HepG2 (cell line): ENCODE measurements around the gene PPP1R1B.

Experiments used
- ATF6 ChIP-seq: sonication (generic); formaldehyde crosslinking; conservative IDR thresholded peaks from 2 replicates; pipeline ENCODE4 v1.4.0; 2020; ENCODE audit warnings: missing genetic modification reagents
- CTCF ChIP-seq: sonication (generic); formaldehyde crosslinking; IDR thresholded peaks from 2 replicates; pipeline ENCODE4 v1.5.0; 2020; ENCODE audit warnings: mild to moderate bottlenecking, missing genetic modification reagents, moderate library complexity
- EP300 ChIP-seq, 3 experiments: sonication (generic) in 1 of 3; formaldehyde crosslinking in 1 of 3; IDR thresholded peaks; 2 replicates each; pipeline versions ENCODE4 v1.5.1 to v1.6.1; 2011 to 2020; ENCODE audit warnings: low read depth in 2 of 3, low read length in 2 of 3, borderline replicate concordance in 1 of 3, improper control_type of control experiment in 1 of 3, mild to moderate bottlenecking in 1 of 3, missing genetic modification reagents in 1 of 3, moderate library complexity in 1 of 3
- FOSL2 ChIP-seq: sonication (generic); formaldehyde crosslinking; IDR thresholded peaks from 2 replicates; pipeline ENCODE4 v1.4.0; 2020; ENCODE audit warnings: missing genetic modification reagents
- HMG20B ChIP-seq: conservative IDR thresholded peaks from 2 replicates; pipeline ENCODE4 v1.6.1; 2016; ENCODE audit warnings: missing genetic modification reagents, missing compliant biosample characterization
- HOXD1 ChIP-seq: sonication (generic); formaldehyde crosslinking; IDR thresholded peaks from 2 replicates; pipeline ENCODE4 v1.5.0; 2020; ENCODE audit warnings: missing genetic modification reagents
- PRPF4 ChIP-seq: fragments of 200-400 bp; formaldehyde crosslinking; IDR thresholded peaks from 2 replicates; pipeline ENCODE4 v1.6.1; 2016; ENCODE audit warnings: low read length, low read depth; ENCODE audit not compliant: poor library complexity, severe bottlenecking
- SPEN ChIP-seq: sonication (generic); formaldehyde crosslinking; IDR thresholded peaks from 2 replicates; pipeline ENCODE4 v1.5.1; 2020; ENCODE audit warnings: low read depth, mild to moderate bottlenecking, missing genetic modification reagents
- SRSF9 ChIP-seq: fragments of 200-400 bp; formaldehyde crosslinking; IDR thresholded peaks from 2 replicates; pipeline ENCODE4 v1.6.1; 2018; ENCODE audit warnings: borderline replicate concordance, mild to moderate bottlenecking, low read depth, low read length; ENCODE audit not compliant: insufficient read depth, poor library complexity, severe bottlenecking
- UBTF ChIP-seq: sonication (generic); formaldehyde crosslinking; IDR thresholded peaks from 2 replicates; pipeline ENCODE4 v1.4.0; 2020; ENCODE audit warnings: mild to moderate bottlenecking, missing genetic modification reagents
- ZNF263 ChIP-seq: sonication (generic); formaldehyde crosslinking; IDR thresholded peaks from 2 replicates; pipeline ENCODE4 v1.4.0; 2020; ENCODE audit warnings: missing genetic modification reagents

- TF ChIP-seq EP300 (IDR thresholded peaks at IDR 0.05; ENCODE audit: low read depth in 2 of 2, low read length in 2 of 2) (no peak), EP300 (CRISPR knock-in tag; IDR thresholded peaks at IDR 0.05; ENCODE audit: borderline replicate concordance) (no peak), ZNF263 (CRISPR knock-in tag) (no peak), CTCF (CRISPR knock-in tag) (no peak), HMG20B (CRISPR knock-in tag) (no peak), SRSF9 (no peak), SPEN (CRISPR knock-in tag) (no peak), UBTF (CRISPR knock-in tag) (no peak), PRPF4 (no peak), FOSL2 (CRISPR knock-in tag) (no peak), HOXD1 (CRISPR knock-in tag) (no peak), ATF6 (CRISPR knock-in tag) (no peak)
Measured at GRCh38 chr17:39618246-39618913, 8.4 kb upstream of the PPP1R1B start.
